SK-N-SH treated with all-trans-retinoic acid at 6 μM for 48 hours (cell line): ENCODE measurements around the gene ATP1A3.

Source experiments
- BACH2 ChIP-seq: fragments of 250-450 bp; sonication (Bioruptor Pico); IDR thresholded peaks from 2 replicates; pipeline ENCODE4 v1.9.0; 2021; ENCODE audit warnings: mild to moderate bottlenecking, borderline replicate concordance
- TSHZ2 ChIP-seq: fragments of 250-450 bp; sonication (Bioruptor Pico); IDR thresholded peaks from 2 replicates; pipeline ENCODE4 v1.5.0; 2020; ENCODE audit warnings: mild to moderate bottlenecking, moderate library complexity
- TF ChIP-seq, protein P1 (sequence below): fragments of 250-450 bp; sonication (Bioruptor Pico); IDR thresholded peaks from 2 replicates; pipeline ENCODE4 v1.8.0; 2020; ENCODE audit warnings: mild to moderate bottlenecking, moderate library complexity, borderline replicate concordance

DNA sequence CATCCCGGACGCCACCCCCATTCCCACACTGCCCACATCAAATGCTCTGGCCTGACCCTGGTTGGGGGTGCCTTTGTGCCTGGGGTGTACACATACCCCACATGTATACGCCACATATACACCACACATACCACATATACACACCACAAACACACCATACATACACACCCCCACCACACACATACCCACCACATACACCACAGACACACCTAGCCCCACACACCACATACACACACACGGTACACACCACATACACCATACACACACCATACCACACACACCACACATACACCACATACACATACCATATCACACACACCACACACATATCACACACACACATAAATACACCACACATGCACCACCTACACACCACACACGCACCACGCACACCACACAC, 75.9 kb downstream of the ATP1A3 start:
- TF ChIP-seq TSHZ2 (CRISPR knock-in tag) (no peak), BACH2 (CRISPR knock-in tag) (no peak)
- TF ChIP-seq, protein P1, sequence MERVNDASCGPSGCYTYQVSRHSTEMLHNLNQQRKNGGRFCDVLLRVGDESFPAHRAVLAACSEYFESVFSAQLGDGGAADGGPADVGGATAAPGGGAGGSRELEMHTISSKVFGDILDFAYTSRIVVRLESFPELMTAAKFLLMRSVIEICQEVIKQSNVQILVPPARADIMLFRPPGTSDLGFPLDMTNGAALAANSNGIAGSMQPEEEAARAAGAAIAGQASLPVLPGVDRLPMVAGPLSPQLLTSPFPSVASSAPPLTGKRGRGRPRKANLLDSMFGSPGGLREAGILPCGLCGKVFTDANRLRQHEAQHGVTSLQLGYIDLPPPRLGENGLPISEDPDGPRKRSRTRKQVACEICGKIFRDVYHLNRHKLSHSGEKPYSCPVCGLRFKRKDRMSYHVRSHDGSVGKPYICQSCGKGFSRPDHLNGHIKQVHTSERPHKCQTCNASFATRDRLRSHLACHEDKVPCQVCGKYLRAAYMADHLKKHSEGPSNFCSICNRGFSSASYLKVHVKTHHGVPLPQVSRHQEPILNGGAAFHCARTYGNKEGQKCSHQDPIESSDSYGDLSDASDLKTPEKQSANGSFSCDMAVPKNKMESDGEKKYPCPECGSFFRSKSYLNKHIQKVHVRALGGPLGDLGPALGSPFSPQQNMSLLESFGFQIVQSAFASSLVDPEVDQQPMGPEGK (CRISPR knock-in tag): no peak
